Astrocyte (in vitro differentiated cells and primary cell): Measurements from ENCODE around the gene RAET1E. TPM values are rescaled to one million over a fixed set of nuclear protein-coding genes. Genes with fewer than 3 reads are reported as not detected.
"Not testable (repeated sequence)": the region's sequence is repeated elsewhere in the genome, so short reads cannot be mapped to it uniquely, and the experiment has no call there.

Experiments
- DNase-seq: peaks from one replicate; pipeline ENCODE4 v3.0.0-alpha.2; 2010; ENCODE audit warnings: low read depth
- FAIRE-seq: peaks from 2 replicates; lab custom pipeline; 2011; peaks lifted over from hg19 to GRCh38; lab: Jason Lieb, UNC
- H2AFZ ChIP-seq: 2 replicates; pipeline ENCODE4 v1.6.0; 2012; ENCODE audit warnings: low read depth, low read length, inconsistent platforms
- H3K27ac ChIP-seq: 2 replicates; pipeline ENCODE4 v1.5.1; 2011; ENCODE audit warnings: low read depth, low read length, inconsistent platforms
- H3K27me3 ChIP-seq: 2 replicates; pipeline ENCODE4 v1.6.0; 2011; ENCODE audit warnings: low read length, inconsistent platforms; ENCODE audit not compliant: insufficient read depth
- H3K36me3 ChIP-seq: 2 replicates; pipeline ENCODE4 v1.5.1; 2011; ENCODE audit warnings: low read length, inconsistent platforms; ENCODE audit not compliant: insufficient read depth
- H3K4me1 ChIP-seq: 2 replicates; pipeline ENCODE4 v1.5.1; 2011; ENCODE audit warnings: low read length, inconsistent platforms; ENCODE audit not compliant: insufficient read depth
- H3K4me2 ChIP-seq: 2 replicates; pipeline ENCODE4 v1.6.0; 2012; ENCODE audit warnings: low read length, inconsistent platforms
- H3K4me3 ChIP-seq: 2 replicates; pipeline ENCODE4 v1.5.1; 2011; ENCODE audit warnings: low read depth, mild to moderate bottlenecking, low read length, inconsistent platforms; ENCODE audit not compliant: insufficient read depth
- H3K79me2 ChIP-seq: 2 replicates; pipeline ENCODE4 v1.6.0; 2012; ENCODE audit warnings: mild to moderate bottlenecking, low read length, inconsistent platforms; ENCODE audit not compliant: insufficient read depth
- H3K9ac ChIP-seq: 2 replicates; pipeline ENCODE4 v1.6.0; 2012; ENCODE audit warnings: mild to moderate bottlenecking, low read length, inconsistent platforms
- H3K9me3 ChIP-seq: 2 replicates; pipeline ENCODE4 v1.5.1; 2012; ENCODE audit warnings: low read depth, mild to moderate bottlenecking, low read length, inconsistent platforms; ENCODE audit not compliant: insufficient read depth
- H4K20me1 ChIP-seq: 2 replicates; pipeline ENCODE4 v1.6.0; 2012; ENCODE audit warnings: low read length, inconsistent platforms; ENCODE audit not compliant: insufficient read depth
- H3K27ac Mint-ChIP-seq: one replicate; pipeline ENCODE4 v1.8.0; 2021; ENCODE audit warnings: mild to moderate bottlenecking, mixed read lengths; ENCODE audit not compliant: unreplicated experiment
- H3K27me3 Mint-ChIP-seq: one replicate; pipeline ENCODE4 v1.8.0; 2021; ENCODE audit warnings: low read depth, mixed read lengths; ENCODE audit not compliant: unreplicated experiment
- H3K36me3 Mint-ChIP-seq: one replicate; pipeline ENCODE4 v1.8.0; 2021; ENCODE audit warnings: low read depth, mixed read lengths; ENCODE audit not compliant: unreplicated experiment
- H3K4me1 Mint-ChIP-seq: one replicate; pipeline ENCODE4 v1.8.0; 2021; ENCODE audit warnings: low read depth, mixed read lengths; ENCODE audit not compliant: unreplicated experiment
- H3K4me3 Mint-ChIP-seq: one replicate; pipeline ENCODE4 v1.8.0; 2021; ENCODE audit warnings: mild to moderate bottlenecking, moderate library complexity, mixed read lengths; ENCODE audit not compliant: unreplicated experiment
- H3K9me3 Mint-ChIP-seq: one replicate; pipeline ENCODE4 v1.8.0; 2021; ENCODE audit warnings: mild to moderate bottlenecking, mixed read lengths; ENCODE audit not compliant: unreplicated experiment
- EZH2 ChIP-seq: IDR thresholded peaks from 2 replicates; pipeline ENCODE4 v1.6.1; 2012; ENCODE audit warnings: mild to moderate bottlenecking, low read length, inconsistent platforms; ENCODE audit not compliant: insufficient read depth
- total RNA-seq: library from RNA; stranded (reverse); gene quantifications from 2 replicates; pipeline ENCODE4 v1.2.1, GENCODE V29; 2021
- TF ChIP-seq, protein P1 (sequence below): IDR thresholded peaks from 2 replicates; pipeline ENCODE4 v1.5.1; 2011; ENCODE audit warnings: low read depth, mild to moderate bottlenecking, inconsistent platforms, low read length, moderate library complexity; ENCODE audit not compliant: insufficient read depth

RAET1E gene
- total RNA-seq, 1 donor from 2014 or later: not detected

DNA sequence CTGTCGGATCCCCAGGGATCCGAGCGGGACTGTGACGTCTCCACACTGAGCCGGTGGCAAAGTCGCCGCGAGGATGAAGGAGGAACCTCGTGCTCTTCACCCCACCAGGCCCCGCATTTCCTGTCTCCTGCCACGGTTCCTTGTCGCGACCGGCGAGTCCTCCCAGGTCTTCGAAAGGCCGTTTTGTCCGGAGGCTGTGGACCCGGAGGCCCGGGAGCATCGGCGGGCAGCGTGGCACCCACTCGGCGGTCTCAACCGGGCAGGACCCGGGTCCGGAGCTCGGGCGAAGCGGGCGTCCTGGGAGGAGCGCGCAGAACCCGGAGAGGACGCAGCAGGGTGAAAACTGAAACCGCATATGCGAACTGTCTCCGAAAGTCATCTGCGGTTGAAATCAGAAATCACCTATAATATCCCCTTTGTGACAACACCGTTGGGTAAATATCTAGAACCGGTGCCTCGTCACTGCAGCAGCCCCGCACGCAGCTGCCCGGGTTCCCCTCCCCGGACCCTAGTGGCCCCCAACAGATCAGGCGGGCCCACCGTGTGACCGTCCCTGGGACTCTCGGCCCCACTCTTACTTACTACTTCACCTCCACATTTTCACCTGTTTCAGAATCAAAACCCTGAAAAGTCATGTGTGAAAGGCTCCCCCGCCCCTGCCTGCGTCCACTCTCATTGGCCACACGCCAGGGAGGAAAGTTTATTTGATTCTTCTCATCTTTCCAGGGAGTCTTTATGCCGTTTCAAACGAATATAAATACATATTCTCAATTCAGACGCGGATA, 40.9 kb upstream of the RAET1E start:
- peaks cover 6% of the 10 kb centered on the region for H3K4me1 Mint-ChIP-seq
- Histone ChIP-seq H3K9ac (peak overlapping the region; percentile 51), H3K9me3 (no peaks in the 10 kb centered on the region), H3K4me2 (peak overlapping the region; percentile 90), H3K4me3 (peak overlapping the region; percentile 53), H4K20me1 (peaks cover 4% of the 10 kb centered on the region), H3K27me3 (peaks cover 64% of the 10 kb centered on the region), H3K36me3 (no peaks in the 10 kb centered on the region), H3K79me2 (no peaks in the 10 kb centered on the region), H3K27ac (no peak overlapping the region), H3K4me1 (peaks cover 10% of the 10 kb centered on the region), H2AFZ (peak overlapping the region; percentile 74)
- peaks cover 9% of the 10 kb centered on the region for H3K9me3 Mint-ChIP-seq
- TF ChIP-seq, protein P1, sequence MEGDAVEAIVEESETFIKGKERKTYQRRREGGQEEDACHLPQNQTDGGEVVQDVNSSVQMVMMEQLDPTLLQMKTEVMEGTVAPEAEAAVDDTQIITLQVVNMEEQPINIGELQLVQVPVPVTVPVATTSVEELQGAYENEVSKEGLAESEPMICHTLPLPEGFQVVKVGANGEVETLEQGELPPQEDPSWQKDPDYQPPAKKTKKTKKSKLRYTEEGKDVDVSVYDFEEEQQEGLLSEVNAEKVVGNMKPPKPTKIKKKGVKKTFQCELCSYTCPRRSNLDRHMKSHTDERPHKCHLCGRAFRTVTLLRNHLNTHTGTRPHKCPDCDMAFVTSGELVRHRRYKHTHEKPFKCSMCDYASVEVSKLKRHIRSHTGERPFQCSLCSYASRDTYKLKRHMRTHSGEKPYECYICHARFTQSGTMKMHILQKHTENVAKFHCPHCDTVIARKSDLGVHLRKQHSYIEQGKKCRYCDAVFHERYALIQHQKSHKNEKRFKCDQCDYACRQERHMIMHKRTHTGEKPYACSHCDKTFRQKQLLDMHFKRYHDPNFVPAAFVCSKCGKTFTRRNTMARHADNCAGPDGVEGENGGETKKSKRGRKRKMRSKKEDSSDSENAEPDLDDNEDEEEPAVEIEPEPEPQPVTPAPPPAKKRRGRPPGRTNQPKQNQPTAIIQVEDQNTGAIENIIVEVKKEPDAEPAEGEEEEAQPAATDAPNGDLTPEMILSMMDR: no peak
- TF ChIP-seq EZH2: peak; percentile 78
- peaks cover 81% of the 10 kb centered on the region for H3K27me3 Mint-ChIP-seq
- no peak for DNase-seq
- no peaks in the 10 kb centered on the region for H3K36me3 Mint-ChIP-seq
- peak overlapping the region; percentile 77 for H3K4me3 Mint-ChIP-seq
- peak overlapping the region; percentile 50 for H3K27ac Mint-ChIP-seq
- no peak for FAIRE-seq

DNA sequence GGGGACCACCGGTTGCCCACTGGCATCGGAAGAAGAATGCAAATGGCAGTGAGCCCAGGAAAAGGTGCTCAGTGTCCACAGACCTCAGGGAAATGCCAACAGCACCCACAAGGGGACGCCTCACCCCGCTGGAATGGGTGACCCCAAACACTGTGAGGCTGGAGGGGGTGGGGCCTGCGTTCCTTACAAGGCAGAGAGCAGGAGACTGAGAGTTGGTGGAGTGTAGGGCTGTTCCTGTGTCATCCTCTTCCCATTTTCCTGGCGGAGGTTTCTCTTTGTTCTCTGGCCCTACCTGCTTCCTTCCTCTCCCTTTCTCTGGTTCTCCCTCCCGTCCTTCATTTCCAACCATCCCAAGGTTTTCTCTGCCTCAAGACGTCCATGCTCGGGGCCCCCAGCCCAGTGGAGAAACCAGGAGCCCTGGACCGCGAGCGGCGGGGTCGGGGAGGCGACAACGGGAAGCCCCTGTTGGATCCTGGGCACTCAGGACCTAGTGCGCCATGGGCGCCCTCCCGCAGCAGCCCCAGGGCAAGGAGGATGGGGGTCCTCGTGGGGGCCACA, 40.2 kb upstream of the RAET1E start:
- H3K9me3 Mint-ChIP-seq, H3K9me3 ChIP-seq, H3K4me1 ChIP-seq, H3K4me1 Mint-ChIP-seq, H4K20me1 ChIP-seq, H3K27ac Mint-ChIP-seq, H3K36me3 ChIP-seq, H3K4me3 Mint-ChIP-seq, DNase-seq, H3K36me3 Mint-ChIP-seq, H3K79me2 ChIP-seq, H3K27ac ChIP-seq: not testable (repeated sequence)
- peak overlapping the region; percentile 90 for H3K4me2 ChIP-seq
- FAIRE-seq: peak; percentile 56
- H3K27me3 ChIP-seq: peaks cover 69% of the 10 kb centered on the region
- peak overlapping the region; percentile 53 for H3K4me3 ChIP-seq
- peaks cover 83% of the 10 kb centered on the region for H3K27me3 Mint-ChIP-seq
- H3K9ac ChIP-seq: peak overlapping the region; percentile 51
- H2AFZ ChIP-seq: peak overlapping the region; percentile 74

GRCh38 chr6:149936743-149937142, 38.8 kb upstream of the RAET1E start:
- Histone ChIP-seq H3K36me3 (no peaks in the 10 kb centered on the region), H3K9ac (no peak overlapping the region), H4K20me1 (peaks cover 4% of the 10 kb centered on the region), H3K4me3 (no peak overlapping the region), H3K4me1 (peaks cover 10% of the 10 kb centered on the region), H3K27me3 (peaks cover 76% of the 10 kb centered on the region), H3K9me3 (no peaks in the 10 kb centered on the region), H3K4me2 (no peak overlapping the region), H3K79me2 (no peaks in the 10 kb centered on the region), H3K27ac (no peak overlapping the region), H2AFZ (no peak overlapping the region)
- Mint-ChIP-seq H3K9me3 (peaks cover 4% of the 10 kb centered on the region), H3K27me3 (peaks cover 84% of the 10 kb centered on the region), H3K36me3 (no peaks in the 10 kb centered on the region), H3K4me1 (peaks cover 6% of the 10 kb centered on the region), H3K4me3 (no peak overlapping the region), H3K27ac (no peak overlapping the region)
- DNase-seq (no peak), FAIRE-seq (no peak)
- no peak for TF ChIP-seq EZH2
- TF ChIP-seq, protein P1: no peak
